NCI-H2196 (cell line): ENCODE data around the gene TNFRSF18.
A peak's percentile ranks its signal among the peaks of the same experiment; 100 is the strongest.
"Not testable (repeated sequence)": the region's sequence is repeated elsewhere in the genome, so short reads cannot be mapped to it uniquely, and the experiment has no call there.

ENCODE experiments used
- DNase-seq: peaks from one replicate; lab custom pipeline; 2025; ENCODE audit not compliant: unreplicated experiment; lab: John Stamatoyannopoulos, UW

Gene TNFRSF18, protein sequence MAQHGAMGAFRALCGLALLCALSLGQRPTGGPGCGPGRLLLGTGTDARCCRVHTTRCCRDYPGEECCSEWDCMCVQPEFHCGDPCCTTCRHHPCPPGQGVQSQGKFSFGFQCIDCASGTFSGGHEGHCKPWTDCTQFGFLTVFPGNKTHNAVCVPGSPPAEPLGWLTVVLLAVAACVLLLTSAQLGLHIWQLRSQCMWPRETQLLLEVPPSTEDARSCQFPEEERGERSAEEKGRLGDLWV

DNA sequence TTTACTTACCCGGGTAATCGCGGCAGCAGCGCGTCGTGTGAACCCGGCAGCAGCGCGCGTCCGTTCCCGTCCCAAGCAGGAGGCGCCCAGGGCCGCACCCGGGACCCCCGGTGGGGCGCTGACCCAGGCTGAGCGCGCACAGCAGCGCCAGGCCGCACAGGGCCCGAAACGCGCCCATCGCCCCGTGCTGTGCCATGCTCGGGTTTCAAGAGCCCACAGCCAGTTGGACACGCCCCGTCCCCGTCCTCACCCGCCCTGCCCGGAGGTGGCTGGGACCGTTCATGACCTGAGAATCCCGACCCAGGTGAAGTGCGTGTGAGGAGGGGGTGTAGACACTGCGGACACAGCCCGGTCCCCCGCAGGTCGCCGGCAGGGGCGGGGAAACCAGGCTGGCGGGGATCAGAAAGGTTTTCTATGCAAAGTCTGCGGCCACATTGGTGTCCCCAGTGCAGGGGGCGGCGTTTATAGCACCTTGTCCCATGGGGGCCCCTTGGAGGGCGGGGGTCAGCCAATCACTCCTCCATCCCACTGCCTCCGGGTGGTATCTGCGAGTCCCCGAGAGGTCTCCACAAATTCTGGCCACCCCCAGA lies at the start of gene TNFRSF18:
Gene TNFRSF18, minus strand, starts transcription at position 217 of the 590 bp plus-strand sequence. Its CDS starts 21 bp downstream, at position 196.
- DNase-seq, result no peak

DNA sequence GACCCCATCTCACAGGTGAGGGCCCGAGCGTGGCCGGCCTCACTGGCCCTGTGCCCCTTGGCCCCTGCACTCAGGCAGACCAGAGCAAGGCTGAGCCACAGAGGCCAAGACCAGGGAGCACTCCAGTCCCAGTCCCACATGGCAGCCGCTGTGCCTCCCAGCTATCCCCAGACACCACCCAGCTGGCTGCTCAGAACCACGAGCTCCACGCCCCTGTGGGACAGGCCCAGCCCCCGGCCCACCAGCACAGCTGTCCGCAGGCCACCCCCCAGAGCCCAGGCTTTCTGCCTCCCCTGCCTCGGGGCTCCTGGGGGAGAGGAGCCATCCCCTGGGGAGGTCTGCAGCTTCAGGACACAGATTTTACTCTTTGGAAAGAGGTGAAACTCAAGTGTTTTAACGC lies 49.2 kb upstream of the TNFRSF18 start:
- DNase-seq, result no peak

DNA sequence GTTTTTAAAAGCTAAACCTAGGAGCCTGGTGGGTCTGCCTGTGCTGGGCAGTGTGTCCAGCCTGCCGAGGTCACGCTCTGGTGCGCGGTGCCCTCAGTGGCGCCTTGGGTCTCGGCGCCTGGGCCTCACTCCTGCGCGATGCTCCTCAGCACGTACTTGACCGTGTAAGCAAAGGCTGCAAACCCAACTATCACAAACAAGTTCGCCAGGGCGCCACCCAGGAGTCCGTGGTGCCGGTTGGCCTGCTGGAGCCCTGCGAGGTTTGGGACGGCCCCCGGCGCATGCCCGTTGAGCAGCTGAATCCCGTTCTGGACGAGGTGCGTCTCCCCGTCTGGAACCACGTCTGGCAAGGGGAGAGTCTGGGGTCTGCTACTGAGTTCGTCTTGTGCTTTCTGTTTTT lies 48.7 kb upstream of the TNFRSF18 start:
- DNase-seq, result no peak

DNA sequence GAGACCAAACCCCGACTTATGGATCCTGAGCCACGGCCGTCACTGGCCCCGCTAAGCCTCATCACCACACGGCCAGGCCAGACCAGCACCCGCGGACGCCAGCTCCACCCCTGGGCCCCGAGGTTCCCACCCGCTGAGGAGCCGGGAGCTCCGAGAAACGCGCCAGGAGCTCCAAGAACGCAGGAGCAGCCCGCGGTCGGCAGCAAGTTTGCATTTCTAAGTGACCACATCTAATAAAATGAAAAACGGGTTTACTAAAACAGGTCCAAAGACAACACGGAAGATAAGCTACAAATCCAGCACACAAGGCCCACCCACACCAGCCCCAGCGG lies 48.2 kb upstream of the TNFRSF18 start:
- no peak for DNase-seq

DNA sequence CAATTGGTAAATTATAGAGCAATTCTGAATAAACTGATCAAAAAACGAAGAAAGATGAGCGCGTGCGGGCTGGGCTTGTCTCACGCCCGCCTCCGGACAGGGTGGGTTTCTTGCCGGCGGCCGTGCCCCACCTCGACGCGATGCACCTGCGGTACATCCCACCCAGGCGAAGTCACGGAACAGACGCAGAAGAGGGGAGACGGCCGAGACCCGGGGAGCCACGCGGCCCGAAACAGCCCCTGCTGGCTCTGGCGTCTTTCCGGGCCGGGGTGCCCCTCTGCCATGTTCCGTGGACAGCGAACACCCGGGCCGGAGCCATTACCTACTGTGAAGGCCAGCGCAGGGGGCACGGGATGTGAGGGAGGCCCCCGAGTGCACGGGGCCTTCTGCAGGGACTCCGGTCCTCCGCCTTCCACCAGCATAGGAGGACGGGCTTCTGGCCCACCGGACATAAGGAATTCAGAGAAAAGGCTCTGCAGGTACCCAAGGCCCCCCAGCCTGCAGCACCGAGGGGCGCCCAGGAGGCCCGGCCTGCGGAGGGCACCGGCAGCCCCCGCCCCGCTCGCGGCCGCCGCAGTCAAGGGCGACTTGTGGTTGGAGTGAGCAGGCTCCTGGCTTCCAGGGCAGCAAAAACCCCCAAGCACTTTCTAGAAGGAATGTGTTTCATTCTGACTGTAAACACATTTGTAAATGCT lies 47.7 kb upstream of the TNFRSF18 start:
- no peak for DNase-seq

DNA sequence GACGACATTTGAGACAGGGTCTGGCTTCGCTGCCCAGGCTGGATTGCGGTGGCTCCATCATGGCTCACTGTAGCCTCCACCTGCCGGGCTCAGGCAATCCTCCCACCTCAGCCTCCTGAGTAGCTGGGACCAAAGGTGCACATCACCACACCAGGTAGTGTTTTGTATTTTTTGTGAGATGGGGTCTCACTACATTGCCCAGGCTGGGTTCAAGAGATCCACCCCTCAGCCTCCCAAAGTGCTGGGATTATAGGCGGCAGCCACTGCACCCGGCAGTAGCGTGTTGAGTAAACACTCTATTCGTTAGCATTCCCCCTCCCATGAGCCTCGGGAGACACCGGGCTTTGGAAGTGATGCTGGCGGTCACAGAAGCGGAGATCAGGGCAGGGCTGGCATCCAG lies 46.9 kb upstream of the TNFRSF18 start:
- DNase-seq, result no peak

DNA sequence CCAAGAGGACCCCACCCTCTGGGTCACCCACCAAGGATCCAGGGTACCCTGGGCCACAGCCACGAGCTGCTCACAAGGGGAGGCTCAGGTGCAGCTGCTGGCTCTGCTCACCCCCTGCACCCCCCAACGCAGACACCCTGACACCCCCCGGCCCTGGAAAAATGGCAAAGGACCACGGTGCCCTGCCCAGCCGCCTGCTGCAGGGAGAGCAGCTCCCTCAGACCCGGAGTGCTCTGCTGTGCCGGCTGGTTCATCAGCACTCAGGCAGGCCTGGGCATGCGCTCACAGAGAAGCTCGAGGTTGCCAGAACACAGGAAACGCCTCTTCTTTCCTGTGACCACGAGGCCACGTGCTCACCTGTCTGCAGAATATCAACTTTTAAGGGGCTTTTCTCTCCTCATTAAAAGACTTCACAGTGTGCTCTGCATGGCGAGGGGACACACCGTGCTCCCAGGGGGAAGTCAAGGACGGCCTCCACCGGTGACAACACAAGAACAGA lies 44.4 kb upstream of the TNFRSF18 start:
- DNase-seq, result peak; percentile 76

DNA sequence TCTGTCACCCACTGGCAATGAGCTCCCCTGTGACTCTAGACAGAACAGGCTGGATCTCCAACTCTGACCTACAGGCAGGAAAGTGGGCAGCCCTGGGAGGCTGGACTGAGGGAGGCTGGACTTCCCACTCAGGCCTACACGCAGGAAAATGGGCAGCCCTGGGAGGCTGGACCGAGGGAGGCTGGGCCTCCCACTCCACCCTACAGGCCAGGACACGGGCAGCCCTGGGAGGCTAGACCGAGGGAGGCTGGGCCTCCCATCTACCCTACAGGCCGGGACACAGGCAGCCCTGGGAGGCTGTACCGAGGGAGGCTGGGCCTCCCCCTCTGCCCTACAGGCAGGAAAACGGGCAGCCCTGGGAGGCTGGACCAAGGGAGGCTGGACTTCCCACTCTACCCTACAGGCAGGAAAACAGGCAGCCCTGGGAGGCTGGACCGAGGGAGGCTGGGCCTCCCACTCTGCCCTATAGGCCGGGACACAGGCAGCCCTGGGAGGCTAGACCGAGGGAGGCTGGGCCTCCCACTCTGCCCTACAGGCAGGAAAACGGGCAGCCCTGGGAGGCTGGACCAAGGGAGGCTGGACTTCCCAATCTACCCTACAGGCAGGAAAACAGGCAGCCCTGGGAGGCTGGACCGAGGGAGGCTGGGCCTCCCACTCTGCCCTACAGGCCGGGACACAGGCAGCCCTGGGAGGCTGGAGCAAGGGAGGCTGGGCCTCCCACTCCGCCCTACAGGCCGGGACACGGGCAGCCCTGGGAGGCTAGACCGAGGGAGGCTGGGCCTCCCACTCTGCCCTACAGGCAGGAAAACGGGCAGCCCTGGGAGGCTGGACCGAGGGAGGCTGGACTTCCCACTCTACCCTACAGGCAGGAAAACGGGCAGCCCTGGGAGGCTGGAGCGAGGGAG lies 41.9 kb upstream of the TNFRSF18 start:
- DNase-seq, result not testable (repeated sequence)

DNA sequence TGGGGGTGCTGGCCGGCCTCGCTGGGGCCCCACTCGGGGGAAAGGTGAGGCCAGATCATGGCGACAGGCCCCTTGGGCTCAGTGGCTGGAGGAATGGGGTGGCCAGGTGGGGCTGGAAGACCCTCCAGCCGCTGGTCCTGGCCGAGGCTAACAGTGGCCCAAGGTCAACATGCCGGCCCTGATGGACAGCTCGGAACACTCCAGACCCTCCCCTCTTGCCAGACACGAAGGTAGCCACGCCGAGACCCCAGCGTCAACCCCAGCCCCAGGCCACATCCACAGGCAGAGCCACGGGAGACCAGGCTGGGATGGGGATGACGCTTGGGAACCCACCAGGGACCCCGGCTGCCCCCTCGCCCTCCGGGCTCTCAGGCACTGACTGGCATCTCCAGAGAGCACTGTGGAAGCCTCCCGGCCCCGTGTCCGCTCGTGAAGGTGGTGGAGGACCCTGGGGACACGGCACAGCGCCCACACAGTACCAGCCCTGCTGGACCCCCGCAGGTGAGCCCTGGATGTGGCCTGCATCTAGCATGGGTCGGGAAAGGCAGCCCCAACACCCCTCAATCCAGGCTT lies 41.0 kb upstream of the TNFRSF18 start:
- no peak for DNase-seq

DNA sequence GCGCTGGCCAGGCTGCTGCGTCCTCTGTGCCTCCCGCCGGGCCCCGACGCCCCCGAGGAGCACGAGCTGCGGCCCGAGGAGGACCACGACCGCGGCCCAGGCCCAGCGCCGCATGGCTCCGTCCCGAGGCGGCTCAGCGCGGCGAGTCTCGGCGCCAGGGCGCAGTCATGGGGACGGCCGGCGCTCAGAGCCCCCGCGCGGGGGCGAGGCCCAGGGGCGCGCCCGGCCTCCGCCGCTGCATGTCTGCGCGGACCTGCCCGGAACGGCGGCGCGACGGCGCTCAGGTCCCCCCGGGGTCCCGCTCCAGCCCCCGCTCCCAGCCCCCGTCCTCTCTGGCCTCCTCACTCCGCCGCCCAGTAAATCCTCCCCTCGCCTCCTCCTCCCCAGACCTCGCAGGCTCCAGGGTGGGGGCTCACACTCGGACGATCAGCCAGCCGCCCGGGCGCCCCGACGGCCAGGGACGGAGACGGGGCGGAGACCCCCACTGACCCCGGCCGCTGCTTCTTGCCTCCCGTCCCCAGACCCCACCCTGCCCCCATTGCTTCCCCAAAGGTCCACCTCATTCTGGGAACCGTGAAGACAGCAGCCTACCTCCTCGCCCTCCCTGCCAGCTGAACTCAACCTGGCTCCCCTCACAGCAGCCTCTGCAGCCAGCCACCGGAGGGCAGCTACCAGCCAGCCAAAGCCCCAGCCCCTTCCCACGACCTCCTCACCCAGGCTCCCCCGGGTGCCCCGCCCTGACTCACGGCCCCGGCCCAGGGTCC lies 40.4 kb upstream of the TNFRSF18 start, which contains the start of gene C1QTNF12:
Gene C1QTNF12, minus strand, starts transcription at position 146 of the 764 bp plus-strand sequence. Its CDS starts 32 bp downstream, at position 114.
- DNase-seq, result no peak

DNA sequence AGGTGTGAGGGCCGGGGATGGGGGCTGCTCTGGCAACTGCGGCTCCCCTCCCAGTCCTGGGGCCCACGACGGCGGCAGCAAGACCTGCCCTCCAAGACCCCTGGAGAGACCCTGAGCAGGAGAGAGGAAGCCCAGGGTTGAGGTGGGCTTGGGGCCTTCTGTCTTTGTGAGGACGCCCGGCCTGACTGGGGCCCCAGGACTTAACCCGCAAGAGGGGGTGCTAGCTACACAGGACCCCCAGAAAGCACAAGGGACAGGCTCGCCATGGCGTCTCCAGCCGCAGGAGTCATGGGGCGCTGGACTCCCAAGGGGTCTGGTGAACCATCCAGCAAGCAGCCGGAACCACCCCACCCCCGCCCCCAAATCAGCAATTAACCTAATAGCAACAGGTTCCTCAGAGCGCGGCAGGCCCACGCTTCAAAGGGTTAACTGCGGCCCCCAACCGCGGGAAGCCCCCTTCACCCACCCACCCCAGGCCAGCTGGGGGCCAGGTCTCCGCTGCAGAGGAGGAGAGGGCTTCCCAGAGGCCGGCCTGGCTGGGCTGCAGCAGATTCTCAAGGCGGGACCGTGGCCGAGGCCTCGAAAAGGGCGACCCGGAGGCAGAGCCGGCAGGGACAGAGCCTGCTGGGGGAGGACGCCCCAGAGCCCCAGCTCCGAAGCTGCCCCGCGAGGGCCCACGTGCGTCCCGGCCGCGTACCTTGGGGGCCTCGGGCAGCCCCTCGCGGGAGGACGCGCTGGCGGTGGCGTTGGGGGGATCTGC lies 39.6 kb upstream of the TNFRSF18 start:
- DNase-seq, result no peak

DNA sequence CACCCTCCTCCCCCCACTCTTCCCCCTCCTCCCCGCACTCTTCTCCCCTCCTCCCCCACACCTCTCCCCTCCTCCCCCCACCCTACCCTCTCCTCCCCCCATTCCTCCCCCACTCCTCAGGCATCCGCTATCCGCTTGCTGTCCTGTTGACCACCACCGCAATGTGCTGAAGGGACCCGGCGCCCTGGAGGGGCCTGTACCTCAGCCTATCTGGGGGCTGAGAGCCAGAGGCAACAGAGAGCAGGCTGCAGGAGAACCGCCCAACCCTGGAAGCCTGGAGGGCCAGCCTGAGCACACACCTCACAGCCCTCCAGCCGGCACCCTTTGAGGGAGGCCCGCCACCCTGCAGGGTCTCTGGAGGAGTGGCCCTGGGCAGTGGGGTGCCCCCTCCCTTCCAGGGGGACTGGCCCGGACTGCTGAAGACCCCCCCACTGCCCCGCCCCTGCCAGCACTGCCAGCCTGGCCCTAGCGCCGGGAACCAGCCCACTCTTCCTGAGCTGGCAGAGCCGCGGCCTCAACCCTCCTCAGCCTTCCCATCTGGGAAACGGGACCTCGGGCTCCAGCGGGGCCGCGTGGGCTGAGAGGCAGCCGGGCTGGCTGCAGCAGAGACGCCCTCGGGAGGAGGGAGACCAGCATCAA lies 38.9 kb upstream of the TNFRSF18 start:
- DNase-seq, result no peak

DNA sequence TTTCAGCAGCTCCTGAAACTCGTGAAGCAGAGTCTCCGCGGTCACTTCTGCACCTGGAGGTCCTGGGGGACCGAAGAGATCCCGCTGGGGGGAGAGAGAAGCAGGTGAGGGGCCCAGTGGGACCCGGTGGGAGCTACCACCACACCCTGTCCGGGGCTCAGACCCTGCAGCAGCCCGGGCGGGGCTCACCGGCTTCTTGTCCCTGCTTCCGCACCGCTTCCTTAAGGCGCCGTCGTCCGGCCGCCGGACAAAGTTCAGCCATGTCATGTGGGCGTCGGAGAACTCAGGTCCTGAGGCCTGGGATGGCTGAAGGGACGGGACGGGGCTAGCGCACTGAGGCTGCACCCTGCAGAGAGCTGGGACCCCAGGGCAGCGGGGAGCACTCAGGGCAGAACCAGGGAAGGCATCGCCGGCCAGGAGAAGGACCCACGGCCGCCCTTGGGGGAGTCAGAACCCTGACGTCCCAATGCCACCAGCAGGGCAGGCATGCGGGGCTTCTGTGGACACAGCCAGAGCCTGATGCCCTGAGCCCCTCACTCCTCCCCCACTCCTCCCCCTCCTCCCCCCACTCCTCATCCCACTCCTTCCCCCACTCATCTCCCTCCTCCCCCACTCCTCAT lies 37.9 kb upstream of the TNFRSF18 start:
- no peak for DNase-seq

DNA sequence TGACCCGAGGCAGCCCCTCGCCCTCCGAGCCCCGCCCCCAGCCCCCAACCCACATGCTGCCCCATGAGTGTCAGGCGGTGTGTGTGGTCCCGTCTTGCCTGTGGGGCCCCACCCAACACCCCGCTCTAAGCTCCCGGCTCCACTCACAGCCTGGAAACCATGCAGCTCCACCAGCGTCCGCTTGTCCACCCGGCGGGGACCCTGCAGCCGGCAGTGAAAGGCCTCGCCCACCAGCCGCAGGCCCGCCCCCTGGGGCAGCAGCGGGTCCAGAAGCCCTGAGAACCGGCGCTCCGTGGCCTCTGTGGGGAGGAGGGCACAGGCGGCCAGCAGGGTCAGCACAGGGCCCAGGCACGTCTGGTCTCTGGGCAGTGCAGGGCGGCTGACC lies 37.4 kb upstream of the TNFRSF18 start:
- no peak for DNase-seq

DNA sequence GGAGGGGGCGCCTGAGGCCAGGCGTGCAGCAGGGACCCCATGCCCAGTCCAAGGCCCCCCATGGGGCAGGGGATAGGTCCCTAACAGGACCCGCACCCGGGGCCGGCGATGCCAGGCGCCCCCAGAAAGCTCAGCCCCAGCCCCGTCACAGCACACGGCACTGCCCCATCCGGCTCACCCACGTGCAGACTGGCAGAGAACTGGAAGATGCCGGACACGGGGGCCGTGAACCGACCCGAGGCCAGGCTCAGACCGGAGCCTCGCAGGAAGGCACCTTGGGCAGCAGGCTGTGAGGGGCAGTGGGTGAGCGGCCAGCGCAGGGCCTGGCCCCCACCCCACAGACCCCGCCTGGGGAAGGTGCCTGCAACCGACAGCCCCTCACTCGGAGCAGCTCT lies 36.9 kb upstream of the TNFRSF18 start:
- DNase-seq, result no peak

DNA sequence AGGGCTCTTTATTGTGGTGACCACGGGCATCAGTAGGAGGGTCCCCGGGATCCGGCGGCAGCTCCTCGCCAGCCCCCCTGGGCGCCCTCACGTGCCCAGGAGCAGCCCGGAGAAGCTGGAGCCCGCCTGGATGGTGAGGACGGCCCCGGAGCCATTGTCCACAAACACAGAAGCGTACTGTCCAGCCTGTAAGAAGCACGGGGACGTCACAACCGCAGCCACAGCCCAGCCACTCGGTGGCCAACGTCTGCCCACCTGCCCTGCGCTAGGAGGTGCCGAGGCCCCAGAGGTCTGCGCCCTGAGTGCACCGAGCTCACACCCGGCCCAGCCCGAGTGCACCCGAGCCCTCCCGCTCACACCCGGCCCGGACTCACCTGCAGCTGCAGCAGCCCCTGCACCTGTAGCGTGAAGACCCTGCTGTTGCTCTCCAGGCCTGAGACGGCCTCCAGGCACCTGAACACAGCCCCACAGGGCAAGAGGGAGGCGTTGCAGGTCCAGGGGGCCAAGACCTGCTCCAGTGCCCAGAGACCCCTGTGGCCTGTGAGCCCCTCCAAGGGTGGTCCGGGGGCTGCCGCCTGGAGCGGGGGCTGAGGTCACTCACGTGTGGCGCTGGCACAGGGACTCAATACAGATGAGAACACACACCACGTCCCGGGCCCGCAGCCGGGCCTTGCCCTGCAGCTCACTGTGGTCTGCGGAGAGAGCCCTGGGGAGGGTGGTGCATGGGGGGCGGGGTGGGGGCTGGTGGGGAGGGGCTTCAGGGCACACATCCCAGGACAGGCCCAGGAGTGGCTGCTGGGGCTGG lies 36.3 kb upstream of the TNFRSF18 start:
- DNase-seq, result no peak

DNA sequence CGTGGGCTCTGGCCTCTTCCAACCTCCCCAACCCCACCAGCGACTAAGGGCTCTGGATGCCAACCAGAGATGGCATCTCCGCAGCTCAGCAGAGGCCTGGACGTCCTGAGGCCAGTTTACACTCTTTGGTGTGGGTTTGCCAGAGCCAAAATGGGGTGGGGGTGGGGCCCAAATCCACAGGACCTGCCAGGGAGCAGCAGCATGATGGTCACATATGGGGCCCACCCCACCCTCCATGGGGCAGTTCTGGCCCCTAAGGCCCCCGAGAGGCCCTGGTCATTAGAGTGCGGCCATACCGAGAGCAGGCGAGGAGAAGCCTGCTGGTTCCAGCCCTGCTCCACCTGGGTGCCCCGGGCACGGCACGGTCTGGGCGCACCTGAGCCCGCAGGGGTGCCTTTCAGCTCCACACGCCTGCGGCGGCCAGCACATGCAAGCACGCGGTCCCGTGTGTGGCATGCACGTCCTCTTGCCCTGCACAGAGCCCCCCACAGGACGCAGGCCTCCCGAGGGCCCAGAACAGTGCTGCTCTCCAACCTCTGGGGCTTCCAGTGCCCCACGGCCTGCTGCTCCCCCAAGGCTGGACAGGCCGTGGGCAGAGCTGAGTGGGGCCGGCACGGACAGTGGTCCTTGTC lies 35.3 kb upstream of the TNFRSF18 start:
- no peak for DNase-seq
